Activated CD4-positive, alpha-beta memory T cell treated with anti-CD3 and anti-CD28 coated beads for 36 hours (primary cell): ENCODE data around the gene ZGPAT. TPM values are rescaled to one million over a fixed set of nuclear protein-coding genes. Genes with fewer than 3 reads are reported as not detected.

Experiments
- CTCF ChIA-PET: fragments of 350-600 bp; sonication (Branson Sonifier 250); formaldehyde crosslinking; loops from one replicate; lab custom pipeline; 2021; ENCODE audit warnings: antibody characterized with exemption, inconsistent platforms; lab: Charles Lee
- POLR2A ChIA-PET: fragments of 350-600 bp; sonication (Branson Sonifier 250); formaldehyde crosslinking; loops from one replicate; lab custom pipeline; 2021; ENCODE audit warnings: antibody characterized with exemption; lab: Charles Lee
- DNase-seq: peaks from one replicate; pipeline ENCODE4 v3.0.0-alpha.2; 2020
- H3K27ac Mint-ChIP-seq: one replicate; pipeline ENCODE4 v1.8.0; 2021; ENCODE audit warnings: mixed read lengths
- H3K27me3 Mint-ChIP-seq: one replicate; pipeline ENCODE4 v1.8.0; 2021; ENCODE audit warnings: mixed read lengths
- H3K36me3 Mint-ChIP-seq: one replicate; pipeline ENCODE4 v1.8.0; 2021; ENCODE audit warnings: mixed read lengths
- H3K4me1 Mint-ChIP-seq: one replicate; pipeline ENCODE4 v1.8.0; 2021; ENCODE audit warnings: low read depth, mixed read lengths
- H3K4me3 Mint-ChIP-seq: one replicate; pipeline ENCODE4 v1.8.0; 2021; ENCODE audit warnings: mild to moderate bottlenecking, mixed read lengths
- H3K9me3 Mint-ChIP-seq: one replicate; pipeline ENCODE4 v1.8.0; 2021; ENCODE audit warnings: mixed read lengths
- intact Hi-C: fragments of 100-400 bp; cut with micrococcal nuclease; formaldehyde crosslinking; loops from one replicate; pipeline ENCODE4 v1.15.1; 2023
- total RNA-seq, 2 experiments: library from RNA; stranded (reverse); gene quantifications; one replicate each; pipeline ENCODE4 v1.2.3, GENCODE V29; 2021

ZGPAT gene
- total RNA-seq, 2 experiments from 2014 or later: 28.7 to 29.9 TPM

GRCh38 chr20:63702751-63703470 is 4.9 kb upstream of the ZGPAT start:
- H3K9me3 Mint-ChIP-seq: no peaks in the 10 kb centered on the region
- POLR2A ChIA-PET: no interaction called here
- intact Hi-C loops: no loop called here
- peaks cover 39% of the 10 kb centered on the region for H3K4me1 Mint-ChIP-seq
- H3K4me3 Mint-ChIP-seq: no peak overlapping the region
- H3K27me3 Mint-ChIP-seq: no peaks in the 10 kb centered on the region
- H3K27ac Mint-ChIP-seq: peak overlapping the region; percentile 50
- CTCF ChIA-PET: interaction anchor here (0.6 kb wide), 2 partner anchors 19 to 28 kb away, joined by 3 read pairs; no protein-coding TSS in a partner anchor
- DNase-seq: no peak
- peaks cover 20% of the 10 kb centered on the region for H3K36me3 Mint-ChIP-seq

DNA sequence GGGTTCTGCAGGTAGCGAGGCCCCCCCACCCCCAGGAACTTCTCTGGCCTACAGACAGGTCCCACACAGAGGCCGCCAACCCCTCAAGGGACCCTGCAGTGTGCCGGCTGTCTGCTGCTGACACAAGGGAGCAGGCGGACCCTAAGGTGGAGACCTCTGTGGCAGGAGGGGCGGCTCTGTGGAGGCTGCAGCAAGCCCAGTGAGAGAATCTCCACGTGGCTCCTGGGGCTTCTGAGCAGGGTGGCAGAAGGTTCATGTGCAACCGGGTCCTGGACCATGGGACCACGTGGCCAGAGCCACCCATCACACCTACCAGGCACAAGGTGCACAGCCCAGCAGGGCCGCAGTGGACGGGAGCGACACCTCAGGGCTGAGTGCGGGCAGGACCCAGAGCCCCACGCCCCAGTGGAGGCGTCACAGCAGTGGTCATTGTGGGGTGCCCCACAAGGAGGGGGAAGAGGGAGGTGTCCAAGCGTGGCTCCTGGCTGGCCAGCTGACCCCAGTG is 4.3 kb upstream of the ZGPAT start:
- H3K9me3 Mint-ChIP-seq: no peaks in the 10 kb centered on the region
- CTCF ChIA-PET: no interaction called here
- H3K36me3 Mint-ChIP-seq: peaks cover 21% of the 10 kb centered on the region
- POLR2A ChIA-PET: no interaction called here
- no peak overlapping the region for H3K4me3 Mint-ChIP-seq
- intact Hi-C loops: no loop called here
- H3K27me3 Mint-ChIP-seq: no peaks in the 10 kb centered on the region
- H3K4me1 Mint-ChIP-seq: peaks cover 37% of the 10 kb centered on the region
- DNase-seq: no peak
- no peak overlapping the region for H3K27ac Mint-ChIP-seq

DNA sequence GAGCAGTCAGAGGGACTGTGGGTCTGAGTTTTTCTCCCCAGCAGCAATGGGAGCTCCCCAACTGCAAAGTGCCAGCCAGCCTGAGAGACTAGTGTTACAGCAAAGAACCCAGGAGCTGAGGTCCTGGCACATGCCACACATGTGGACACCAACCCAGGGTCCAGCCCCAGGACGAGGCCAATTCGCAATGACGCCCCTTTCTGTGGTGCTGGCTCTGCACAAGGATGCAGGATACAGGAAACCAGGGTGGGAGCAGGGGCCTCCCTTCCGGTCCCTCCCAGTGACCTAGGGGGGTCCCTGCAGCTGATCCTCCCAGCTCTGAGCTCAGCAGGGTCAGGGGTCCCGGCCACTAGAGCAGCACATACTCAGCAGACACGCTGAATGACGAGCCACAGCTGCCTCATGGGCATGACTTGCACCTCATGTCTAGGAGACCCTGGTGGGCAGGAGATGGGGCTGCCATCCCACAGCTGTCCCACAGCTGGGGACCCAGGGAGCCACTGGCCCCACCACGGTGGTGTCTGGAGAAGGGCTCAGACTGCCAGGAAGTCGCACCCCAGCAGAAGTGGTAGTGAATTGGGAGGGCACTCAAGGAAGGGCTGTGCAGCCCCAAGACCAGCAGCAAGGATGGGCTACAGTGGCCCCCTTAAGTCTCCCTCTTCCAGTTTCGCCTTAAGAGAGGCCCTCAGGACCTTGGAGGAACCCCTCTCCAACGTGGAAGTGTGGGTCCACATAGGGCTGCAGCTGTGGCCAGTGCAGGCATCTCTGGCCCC is 3.7 kb upstream of the ZGPAT start:
- H3K4me3 Mint-ChIP-seq: no peak overlapping the region
- intact Hi-C loops: no loop called here
- no peak for DNase-seq
- H3K36me3 Mint-ChIP-seq: peaks cover 27% of the 10 kb centered on the region
- H3K4me1 Mint-ChIP-seq: peaks cover 37% of the 10 kb centered on the region
- H3K27me3 Mint-ChIP-seq: no peaks in the 10 kb centered on the region
- ChIA-PET CTCF (no interaction called here), POLR2A (no interaction called here)
- H3K27ac Mint-ChIP-seq: no peak overlapping the region
- no peaks in the 10 kb centered on the region for H3K9me3 Mint-ChIP-seq

DNA sequence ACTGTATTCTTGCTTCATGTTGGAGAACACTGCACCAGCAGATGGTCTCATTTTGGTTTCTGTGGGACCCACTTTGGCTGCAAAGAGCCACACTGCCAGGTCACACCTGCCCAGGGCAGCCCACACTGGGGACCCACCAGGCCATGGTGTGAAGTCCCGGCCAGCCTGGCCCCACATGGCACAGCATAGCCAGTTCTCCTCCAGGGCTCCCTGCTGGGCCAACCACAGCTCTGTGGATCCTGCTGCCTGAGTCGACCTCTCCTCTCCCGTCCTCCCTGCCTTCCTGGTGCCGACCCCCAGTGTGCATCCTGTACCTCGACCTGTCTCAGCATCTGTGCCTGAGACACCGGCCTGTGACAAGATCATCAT is 3.1 kb upstream of the ZGPAT start:
- DNase-seq: no peak

GRCh38 chr20:63705232-63706026 is 2.4 kb upstream of the ZGPAT start:
- H3K27me3 Mint-ChIP-seq: no peaks in the 10 kb centered on the region
- H3K9me3 Mint-ChIP-seq: no peaks in the 10 kb centered on the region
- ChIA-PET POLR2A (no interaction called here), CTCF (interaction anchor here (0.8 to 3.6 kb wide), 4 partner anchors 32 to 168 kb away, joined by 3 to 36 read pairs (median 20); partner anchors contain the start of genes LIME1, PTK6, SLC2A4RG and TPD52L2)
- DNase-seq: no peak
- H3K4me3 Mint-ChIP-seq: no peak overlapping the region
- peaks cover 36% of the 10 kb centered on the region for H3K4me1 Mint-ChIP-seq
- H3K36me3 Mint-ChIP-seq: peaks cover 31% of the 10 kb centered on the region
- H3K27ac Mint-ChIP-seq: peak overlapping the region; percentile 49
- intact Hi-C loops: loop anchor here (2.0 kb wide), 3 partner anchors 31 to 159 kb away; partner anchors contain the start of genes LIME1 and TPD52L2

More for the DNA sequence above, 3.1 kb upstream of the ZGPAT start:
- CTCF ChIA-PET: interaction anchor here (3.6 kb wide), 1 partner anchor 160 kb away, joined by 36 read pairs; the partner anchor contains the start of gene TPD52L2
- Mint-ChIP-seq H3K27ac (no peak overlapping the region), H3K4me3 (no peak overlapping the region), H3K9me3 (no peaks in the 10 kb centered on the region), H3K27me3 (no peaks in the 10 kb centered on the region), H3K4me1 (peaks cover 37% of the 10 kb centered on the region), H3K36me3 (peaks cover 29% of the 10 kb centered on the region)
- POLR2A ChIA-PET: no interaction called here
- intact Hi-C loops: no loop called here

GRCh38 chr20:63706027-63706695 is 1.7 kb upstream of the ZGPAT start:
- CTCF ChIA-PET: interaction anchor here (0.8 to 3.6 kb wide), 7 partner anchors 7 to 169 kb away, joined by 3 to 36 read pairs (median 13); partner anchors contain the start of genes LIME1, PTK6, SLC2A4RG and TPD52L2
- POLR2A ChIA-PET: interaction anchor here (0.8 to 3.5 kb wide), 2 partner anchors 9 to 31 kb away, joined by 3 to 30 read pairs; partner anchors contain the start of genes LIME1 and SLC2A4RG
- Mint-ChIP-seq H3K4me3 (peak overlapping the region; percentile 93), H3K36me3 (peaks cover 38% of the 10 kb centered on the region), H3K4me1 (peaks cover 38% of the 10 kb centered on the region), H3K27ac (peak overlapping the region; percentile 94), H3K9me3 (no peaks in the 10 kb centered on the region), H3K27me3 (no peaks in the 10 kb centered on the region)
- DNase-seq: no peak
- intact Hi-C loops: loop anchor here (2.0 kb wide), 3 partner anchors 31 to 159 kb away; partner anchors contain the start of genes LIME1 and TPD52L2

DNA sequence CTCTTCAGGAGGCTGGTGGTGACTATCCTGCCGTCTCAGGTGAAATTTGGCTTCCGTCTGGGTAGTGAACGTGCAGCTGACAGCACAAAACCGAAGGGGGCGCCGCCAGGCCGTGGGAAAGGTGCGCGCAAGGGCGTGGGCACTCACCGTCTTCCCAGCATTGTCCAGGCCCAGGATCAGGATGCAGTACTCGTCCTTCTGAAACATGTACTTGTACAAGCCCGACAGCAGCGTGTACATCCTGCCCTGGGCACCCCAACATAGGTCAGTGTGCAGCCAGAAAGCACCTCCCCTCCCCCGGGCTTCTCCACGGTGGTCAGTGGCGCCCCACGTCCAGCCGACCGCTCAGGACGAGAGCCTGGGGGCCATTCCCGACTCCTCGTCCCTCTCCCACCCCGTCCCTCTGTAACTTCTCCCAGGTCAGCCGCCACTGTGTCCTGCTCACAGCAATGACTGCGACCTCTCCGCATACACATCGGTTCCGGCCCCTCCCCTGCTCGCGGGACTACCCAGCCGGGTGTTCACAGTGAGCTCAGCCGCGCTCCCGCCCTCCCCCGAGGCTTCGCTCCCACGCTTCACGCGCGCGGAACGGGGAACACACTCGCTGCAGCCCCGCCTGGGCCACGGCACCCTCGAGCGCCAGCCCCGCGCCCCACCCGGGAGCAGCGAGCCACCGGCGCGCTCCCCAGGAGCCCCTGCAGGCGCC is 834 bp upstream of the ZGPAT start:
- peak overlapping the region; percentile 93 for H3K4me3 Mint-ChIP-seq
- no peaks in the 10 kb centered on the region for H3K27me3 Mint-ChIP-seq
- POLR2A ChIA-PET: interaction anchor here (0.6 to 3.5 kb wide), 13 partner anchors 8 to 252 kb away, joined by 3 to 30 read pairs (median 4); partner anchors contain the start of genes LIME1, SLC2A4RG and TPD52L2
- H3K27ac Mint-ChIP-seq: peak overlapping the region; percentile 94
- H3K36me3 Mint-ChIP-seq: peaks cover 42% of the 10 kb centered on the region
- H3K9me3 Mint-ChIP-seq: peaks cover under 1% of the 10 kb centered on the region
- CTCF ChIA-PET: interaction anchor here (1.0 to 3.6 kb wide), 19 partner anchors 8 to 273 kb away, joined by 3 to 36 read pairs (median 5); partner anchors contain the start of genes LIME1, PTK6, SLC2A4RG and TPD52L2
- peaks cover 39% of the 10 kb centered on the region for H3K4me1 Mint-ChIP-seq
- intact Hi-C loops: loop anchor here (1.0 to 2.0 kb wide), 6 partner anchors 30 to 249 kb away; partner anchors contain the start of genes LIME1, TPD52L2 and UCKL1
- DNase-seq: peak; percentile 80

DNA sequence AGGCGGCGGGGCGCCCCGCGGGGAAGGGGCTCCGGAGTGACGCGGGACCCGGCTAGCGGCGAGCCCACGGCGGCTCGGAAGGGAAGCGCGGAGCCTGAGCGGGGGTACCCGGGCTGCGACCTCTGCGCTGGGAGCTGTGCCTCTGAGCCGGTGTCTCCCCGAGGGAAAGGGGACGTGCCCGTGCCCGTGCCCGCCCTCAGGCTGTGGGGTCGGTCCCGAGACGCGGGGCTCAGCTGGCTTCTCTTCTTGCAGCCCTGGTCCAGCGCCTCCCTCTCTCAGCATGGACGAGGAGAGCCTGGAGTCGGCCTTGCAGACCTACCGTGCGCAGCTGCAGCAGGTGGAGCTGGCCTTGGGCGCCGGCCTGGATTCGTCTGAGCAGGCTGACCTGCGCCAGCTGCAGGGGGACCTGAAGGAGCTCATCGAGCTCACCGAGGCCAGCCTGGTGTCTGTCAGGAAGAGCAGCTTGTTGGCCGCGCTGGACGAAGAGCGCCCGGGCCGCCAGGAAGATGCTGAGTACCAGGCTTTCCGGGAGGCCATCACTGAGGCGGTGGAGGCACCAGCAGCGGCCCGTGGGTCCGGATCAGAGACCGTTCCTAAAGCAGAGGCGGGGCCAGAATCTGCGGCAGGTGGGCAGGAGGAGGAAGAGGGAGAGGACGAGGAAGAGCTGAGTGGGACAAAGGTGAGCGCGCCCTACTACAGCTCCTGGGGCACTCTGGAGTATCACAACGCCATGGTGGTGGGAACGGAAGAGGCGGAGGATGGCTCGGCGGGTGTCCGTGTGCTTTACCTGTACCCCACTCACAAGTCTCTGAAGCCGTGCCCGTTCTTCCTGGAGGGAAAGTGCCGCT is 686 bp downstream of the ZGPAT start:
- Mint-ChIP-seq H3K9me3 (peaks cover 3% of the 10 kb centered on the region), H3K27me3 (no peaks in the 10 kb centered on the region)
- CTCF ChIA-PET: interaction anchor here (0.7 to 3.6 kb wide), 20 partner anchors 10 to 272 kb away, joined by 3 to 36 read pairs (median 4); partner anchors contain the start of genes LIME1, PTK6, RTEL1 and SLC2A4RG

DNA sequence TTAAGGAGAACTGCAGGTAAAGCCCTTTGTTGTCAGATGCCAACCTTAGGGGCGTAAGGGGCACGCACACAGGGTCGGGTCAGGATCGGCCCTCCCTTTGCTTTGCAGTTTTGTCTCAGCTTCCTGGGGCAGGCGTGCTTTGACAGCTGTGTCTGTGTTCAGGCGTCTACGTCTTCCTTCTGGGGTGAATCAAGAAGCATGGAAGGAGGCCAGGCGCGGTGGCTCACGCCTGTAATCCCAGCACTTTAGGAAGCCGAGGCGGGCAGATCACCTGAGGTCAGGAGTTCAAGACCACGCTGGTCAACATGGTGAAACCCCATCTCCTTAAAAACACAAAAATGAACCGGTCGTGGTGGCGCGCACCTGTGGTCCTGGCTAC is 1.3 kb downstream of the ZGPAT start:
- Mint-ChIP-seq H3K27me3 (no peaks in the 10 kb centered on the region), H3K4me3 (peak overlapping the region; percentile 73), H3K27ac (peak overlapping the region; percentile 65), H3K4me1 (peaks cover 46% of the 10 kb centered on the region), H3K36me3 (peaks cover 53% of the 10 kb centered on the region), H3K9me3 (peaks cover 3% of the 10 kb centered on the region)
- CTCF ChIA-PET: interaction anchor here (0.7 to 2.2 kb wide), 3 partner anchors 11 to 77 kb away, joined by 3 to 8 read pairs (median 5); no protein-coding TSS in a partner anchor
- POLR2A ChIA-PET: interaction anchor here (2.0 to 3.5 kb wide), 3 partner anchors 10 to 28 kb away, joined by 9 to 30 read pairs (median 15); partner anchors contain the start of genes LIME1 and SLC2A4RG
- no peak for DNase-seq
- intact Hi-C loops: no loop called here

More for the DNA sequence above, 686 bp downstream of the ZGPAT start:
- no peak for DNase-seq
- intact Hi-C loops: no loop called here
- Mint-ChIP-seq H3K27ac (peak overlapping the region; percentile 65), H3K4me3 (peak overlapping the region; percentile 73), H3K4me1 (peaks cover 46% of the 10 kb centered on the region), H3K36me3 (peaks cover 52% of the 10 kb centered on the region)
- POLR2A ChIA-PET: interaction anchor here (0.6 to 3.5 kb wide), 10 partner anchors 10 to 187 kb away, joined by 3 to 30 read pairs (median 4); partner anchors contain the start of genes LIME1, SLC2A4RG and TPD52L2
